Hepatocyte (in vitro differentiated cells): ENCODE measurements around the gene NSMF. TPM values are rescaled to one million over a fixed set of nuclear protein-coding genes. Genes with fewer than 3 reads are reported as not detected.

Source experiments
- DNase-seq: peaks from one replicate; pipeline ENCODE4 v3.0.0-alpha.2; 2016; ENCODE audit warnings: low spot score
- H2AFZ ChIP-seq: fragments of 200-600 bp; sonication (generic); 2 replicates; pipeline ENCODE4 v1.6.0; 2016; ENCODE audit warnings: antibody characterized with exemption, mild to moderate bottlenecking
- H3K27ac ChIP-seq: fragments of 200-600 bp; sonication (generic); 2 replicates; pipeline ENCODE4 v1.5.1; 2016; ENCODE audit warnings: mild to moderate bottlenecking
- H3K27me3 ChIP-seq: fragments of 200-600 bp; sonication (generic); 2 replicates; pipeline ENCODE4 v1.6.1; 2016
- H3K36me3 ChIP-seq: fragments of 200-600 bp; sonication (generic); replicated peaks from 2 replicates; pipeline ENCODE4 v1.5.1; 2016; ENCODE audit warnings: low read depth; ENCODE audit not compliant: insufficient read depth
- H3K4me1 ChIP-seq: fragments of 200-600 bp; sonication (generic); 2 replicates; pipeline ENCODE4 v1.5.1; 2016; ENCODE audit warnings: mild to moderate bottlenecking, moderate library complexity; ENCODE audit not compliant: insufficient read depth
- H3K4me2 ChIP-seq: fragments of 200-600 bp; sonication (generic); 2 replicates; pipeline ENCODE4 v1.6.0; 2016
- H3K4me3 ChIP-seq: fragments of 200-600 bp; sonication (generic); 2 replicates; pipeline ENCODE4 v1.5.1; 2016; ENCODE audit warnings: mild to moderate bottlenecking
- H3K79me2 ChIP-seq: fragments of 200-600 bp; sonication (generic); 2 replicates; pipeline ENCODE4 v1.6.0; 2017; ENCODE audit warnings: mild to moderate bottlenecking
- H3K9me2 ChIP-seq: fragments of 200-600 bp; sonication (generic); replicated peaks from 2 replicates; pipeline ENCODE4 v1.6.0; 2017; ENCODE audit warnings: mild to moderate bottlenecking; ENCODE audit not compliant: insufficient read depth
- H3K9me3 ChIP-seq: fragments of 200-600 bp; sonication (generic); 2 replicates; pipeline ENCODE4 v1.5.1; 2016; ENCODE audit warnings: low read depth, mild to moderate bottlenecking
- H4K20me1 ChIP-seq: fragments of 200-600 bp; sonication (generic); 2 replicates; pipeline ENCODE4 v1.6.0; 2016; ENCODE audit warnings: mild to moderate bottlenecking; ENCODE audit not compliant: insufficient read depth, poor library complexity, severe bottlenecking
- EZH2 ChIP-seq: fragments of 200-600 bp; sonication (generic); IDR thresholded peaks from 2 replicates; pipeline ENCODE4 v1.6.1; 2016; ENCODE audit warnings: antibody characterized with exemption, mild to moderate bottlenecking, borderline replicate concordance
- EZH2phosphoT487 ChIP-seq: fragments of 200-600 bp; sonication (generic); IDR thresholded peaks from one replicate; pipeline ENCODE4 v1.6.1; 2018; ENCODE audit warnings: antibody characterized with exemption, mild to moderate bottlenecking, low read depth, moderate library complexity; ENCODE audit not compliant: unreplicated experiment, severe bottlenecking
- WGBS: methylation state at CpG from one replicate; pipeline ENCODE4 v1.1.6; 2016; ENCODE audit warnings: low lambda C conversion rate; ENCODE audit errors: missing lambda C conversion rate; 5-methylcytosine and 5-hydroxymethylcytosine counted together
- polyA plus RNA-seq: library from polyadenylated mRNA; unstranded; fragments of >200 nt; fragmentation: Nextera tagmentation; extraction: Ambion mirVana; gene quantifications from 2 replicates; pipeline ENCODE4 v1.2.1, GENCODE V29; 2016
- total RNA-seq: library from RNA; depleted of rRNA; stranded (reverse); fragments of >200 nt; gene quantifications from 2 replicates; pipeline ENCODE4 v1.2.3, GENCODE V29; 2014
- TF ChIP-seq, protein P1 (sequence below): fragments of 200-600 bp; sonication (generic); IDR thresholded peaks from 2 replicates; pipeline ENCODE4 v1.5.1; 2016; ENCODE audit warnings: antibody characterized with exemption, mild to moderate bottlenecking; ENCODE audit not compliant: poor library complexity

Gene NSMF
- total and polyA plus RNA-seq, 2 experiments from 2014 or later = 39.5 to 51.6 TPM

DNA sequence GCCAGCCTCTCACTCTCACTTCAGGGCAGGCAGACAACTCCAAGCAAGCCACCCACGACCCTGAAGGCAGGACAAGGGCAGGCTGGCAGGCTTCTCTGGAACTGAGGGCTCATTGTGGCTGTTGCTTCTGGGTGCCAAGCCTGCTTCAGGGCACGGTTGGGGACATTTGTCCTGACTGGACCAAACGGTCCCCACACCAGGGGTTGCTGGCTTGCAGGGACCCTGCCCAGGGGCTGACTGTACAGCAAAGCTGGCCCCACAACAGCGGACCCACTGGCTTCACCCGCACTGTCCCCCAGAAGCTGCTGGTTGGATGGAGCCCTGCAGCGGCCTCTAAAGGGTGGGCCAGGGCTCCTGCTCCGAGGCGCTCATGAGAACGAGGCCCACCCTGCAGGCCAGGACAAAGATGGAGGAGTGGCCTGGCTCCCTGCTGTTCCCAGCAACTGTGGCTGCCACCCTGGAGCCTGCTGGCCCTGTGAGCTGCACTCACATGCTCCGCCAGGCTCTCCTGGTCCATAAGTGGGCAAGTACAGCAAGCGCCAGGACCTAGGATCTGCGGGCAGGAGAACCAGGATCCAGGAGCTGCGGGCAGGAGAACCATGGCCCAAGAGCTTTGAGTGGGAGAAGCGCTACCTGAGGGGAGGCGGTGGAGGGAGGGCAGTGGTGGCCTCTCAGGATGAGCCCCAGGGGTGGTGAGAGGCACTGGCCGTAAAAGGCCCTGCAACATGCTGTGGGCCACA lies 34.4 kb upstream of the NSMF start:
- TF ChIP-seq EZH2phosphoT487 (no peak), EZH2 (no peak)
- TF ChIP-seq, protein P1, sequence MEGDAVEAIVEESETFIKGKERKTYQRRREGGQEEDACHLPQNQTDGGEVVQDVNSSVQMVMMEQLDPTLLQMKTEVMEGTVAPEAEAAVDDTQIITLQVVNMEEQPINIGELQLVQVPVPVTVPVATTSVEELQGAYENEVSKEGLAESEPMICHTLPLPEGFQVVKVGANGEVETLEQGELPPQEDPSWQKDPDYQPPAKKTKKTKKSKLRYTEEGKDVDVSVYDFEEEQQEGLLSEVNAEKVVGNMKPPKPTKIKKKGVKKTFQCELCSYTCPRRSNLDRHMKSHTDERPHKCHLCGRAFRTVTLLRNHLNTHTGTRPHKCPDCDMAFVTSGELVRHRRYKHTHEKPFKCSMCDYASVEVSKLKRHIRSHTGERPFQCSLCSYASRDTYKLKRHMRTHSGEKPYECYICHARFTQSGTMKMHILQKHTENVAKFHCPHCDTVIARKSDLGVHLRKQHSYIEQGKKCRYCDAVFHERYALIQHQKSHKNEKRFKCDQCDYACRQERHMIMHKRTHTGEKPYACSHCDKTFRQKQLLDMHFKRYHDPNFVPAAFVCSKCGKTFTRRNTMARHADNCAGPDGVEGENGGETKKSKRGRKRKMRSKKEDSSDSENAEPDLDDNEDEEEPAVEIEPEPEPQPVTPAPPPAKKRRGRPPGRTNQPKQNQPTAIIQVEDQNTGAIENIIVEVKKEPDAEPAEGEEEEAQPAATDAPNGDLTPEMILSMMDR = no peak
- H3K79me2 ChIP-seq = no peaks in the 10 kb centered on the region
- H3K4me1 ChIP-seq = no peaks in the 10 kb centered on the region
- H3K9me2 ChIP-seq = no peaks in the 10 kb centered on the region
- WGBS = 95% methylated on average over 16 of the region's 16 CpGs
- no peaks in the 10 kb centered on the region for H3K9me3 ChIP-seq
- H4K20me1 ChIP-seq = no peaks in the 10 kb centered on the region
- H3K27ac ChIP-seq = no peak overlapping the region
- no peak for DNase-seq
- H3K4me2 ChIP-seq = no peak overlapping the region
- no peaks in the 10 kb centered on the region for H3K27me3 ChIP-seq
- no peaks in the 10 kb centered on the region for H3K36me3 ChIP-seq
- H2AFZ ChIP-seq = no peak overlapping the region
- H3K4me3 ChIP-seq = no peak overlapping the region

- no peak overlapping the region for H2AFZ ChIP-seq
- 94% methylated on average over 6 of the region's 20 CpGs for WGBS
These were observed 33.6 kb upstream of the NSMF start for GRCh38 chr9:137492464-137493363.

DNA sequence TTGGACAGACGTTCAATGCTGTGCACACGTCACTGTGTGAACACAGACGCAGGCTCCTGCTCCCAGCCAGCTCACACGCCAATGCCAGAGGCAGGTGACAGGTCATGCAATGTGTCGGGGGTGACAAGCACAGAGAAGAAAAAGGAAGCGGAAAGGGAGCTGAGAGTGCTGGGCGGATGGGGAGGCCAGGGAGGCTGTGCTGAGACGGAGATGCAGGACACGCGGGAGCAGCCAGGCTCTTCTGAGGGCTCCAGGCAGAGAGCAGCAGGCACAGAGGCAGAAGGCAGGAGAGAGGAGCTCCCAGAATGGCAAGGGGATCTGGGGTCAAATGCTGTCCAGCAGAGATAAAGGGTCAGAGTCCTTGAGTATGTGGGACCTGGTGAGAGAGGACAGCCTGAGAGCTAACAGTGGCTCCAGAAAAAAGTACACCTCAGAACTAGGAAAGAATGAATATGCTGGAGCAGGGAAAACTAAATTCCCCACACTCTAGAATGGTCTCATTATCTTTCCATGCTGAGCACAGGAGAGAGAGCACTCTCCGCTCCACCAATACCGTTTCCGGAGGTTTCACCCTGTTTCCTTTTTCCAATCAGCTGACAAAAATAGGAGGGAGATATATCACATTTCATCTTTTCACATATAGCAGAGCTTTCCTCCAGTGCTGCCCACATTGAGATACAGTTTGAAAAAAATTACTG lies 32.8 kb upstream of the NSMF start:
- 91% methylated on average over 13 of the region's 13 CpGs for WGBS
- no peak overlapping the region for H3K4me3 ChIP-seq
- no peak overlapping the region for H3K4me2 ChIP-seq
- no peak for DNase-seq
- no peaks in the 10 kb centered on the region for H3K4me1 ChIP-seq
- no peaks in the 10 kb centered on the region for H4K20me1 ChIP-seq
- H2AFZ ChIP-seq = no peak overlapping the region
- no peaks in the 10 kb centered on the region for H3K27me3 ChIP-seq
- no peaks in the 10 kb centered on the region for H3K36me3 ChIP-seq
- TF ChIP-seq EZH2phosphoT487 = no peak
- TF ChIP-seq EZH2 = no peak
- TF ChIP-seq, protein P1 = no peak
- no peaks in the 10 kb centered on the region for H3K79me2 ChIP-seq
- no peak overlapping the region for H3K27ac ChIP-seq
- no peaks in the 10 kb centered on the region for H3K9me3 ChIP-seq
- no peaks in the 10 kb centered on the region for H3K9me2 ChIP-seq

More at GRCh38 chr9:137492464-137493363, 33.6 kb upstream of the NSMF start:
- no peak overlapping the region for H3K4me2 ChIP-seq
- no peak for DNase-seq
- H3K4me3 ChIP-seq = no peak overlapping the region
- H4K20me1 ChIP-seq = no peaks in the 10 kb centered on the region
- H3K9me2 ChIP-seq = no peaks in the 10 kb centered on the region
- H3K27ac ChIP-seq = no peak overlapping the region
- H3K4me1 ChIP-seq = no peaks in the 10 kb centered on the region
- no peaks in the 10 kb centered on the region for H3K9me3 ChIP-seq
- TF ChIP-seq EZH2phosphoT487 (no peak), EZH2 (no peak)
- TF ChIP-seq, protein P1 = no peak
- H3K36me3 ChIP-seq = no peaks in the 10 kb centered on the region
- H3K27me3 ChIP-seq = no peaks in the 10 kb centered on the region
- H3K79me2 ChIP-seq = no peaks in the 10 kb centered on the region
